ENCODE data around the gene DMAC1.

DNA sequence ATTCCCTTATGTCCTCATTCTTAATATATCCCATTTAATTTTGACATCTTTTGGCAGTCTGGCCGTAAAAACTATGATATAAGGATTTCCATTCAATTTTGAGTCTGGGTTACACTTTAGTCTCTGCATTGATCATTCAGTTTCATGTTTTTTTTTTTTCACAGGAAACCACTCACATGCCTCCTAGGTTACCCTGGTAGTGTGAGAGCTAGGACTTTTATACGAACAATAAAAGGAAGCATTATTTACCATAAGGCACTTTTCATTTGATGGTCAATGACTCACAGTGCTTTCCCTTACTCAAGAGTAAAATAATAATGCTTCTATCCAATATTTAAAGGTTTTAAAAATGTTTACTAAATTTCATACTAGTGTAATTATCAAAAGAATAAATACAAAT is 16.4 kb upstream of the DMAC1 start:
- no peak for TF ChIP-seq EZH2 (IDR thresholded peaks at IDR 0.05; ENCODE audit: borderline replicate concordance, low read depth, low read length, severe bottlenecking)
- TF ChIP-seq, protein P1, sequence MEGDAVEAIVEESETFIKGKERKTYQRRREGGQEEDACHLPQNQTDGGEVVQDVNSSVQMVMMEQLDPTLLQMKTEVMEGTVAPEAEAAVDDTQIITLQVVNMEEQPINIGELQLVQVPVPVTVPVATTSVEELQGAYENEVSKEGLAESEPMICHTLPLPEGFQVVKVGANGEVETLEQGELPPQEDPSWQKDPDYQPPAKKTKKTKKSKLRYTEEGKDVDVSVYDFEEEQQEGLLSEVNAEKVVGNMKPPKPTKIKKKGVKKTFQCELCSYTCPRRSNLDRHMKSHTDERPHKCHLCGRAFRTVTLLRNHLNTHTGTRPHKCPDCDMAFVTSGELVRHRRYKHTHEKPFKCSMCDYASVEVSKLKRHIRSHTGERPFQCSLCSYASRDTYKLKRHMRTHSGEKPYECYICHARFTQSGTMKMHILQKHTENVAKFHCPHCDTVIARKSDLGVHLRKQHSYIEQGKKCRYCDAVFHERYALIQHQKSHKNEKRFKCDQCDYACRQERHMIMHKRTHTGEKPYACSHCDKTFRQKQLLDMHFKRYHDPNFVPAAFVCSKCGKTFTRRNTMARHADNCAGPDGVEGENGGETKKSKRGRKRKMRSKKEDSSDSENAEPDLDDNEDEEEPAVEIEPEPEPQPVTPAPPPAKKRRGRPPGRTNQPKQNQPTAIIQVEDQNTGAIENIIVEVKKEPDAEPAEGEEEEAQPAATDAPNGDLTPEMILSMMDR (IDR thresholded peaks at IDR 0.05; ENCODE audit: borderline replicate concordance, extremely low read depth, low read length, poor library complexity, severe bottlenecking): no peak

Data from DND-41 (cell line).